DMS53 (cell line): ENCODE data around the gene UBA7.
"Not testable (repeated sequence)": the region's sequence is repeated elsewhere in the genome, so short reads cannot be mapped to it uniquely, and the experiment has no call there.

Experiments used
- DNase-seq: peaks from one replicate; lab custom pipeline; 2025; lab: John Stamatoyannopoulos, UW

Gene UBA7

GRCh38 chr3:49813497-49814174 lies at the start of gene UBA7:
TSS of gene UBA7 (minus strand) at chr3:49813953. CDS start at chr3:49813787, 166 bp downstream.
- DNase-seq = no peak

- no peak for DNase-seq
These were observed 46.0 kb upstream of the UBA7 start for GRCh38 chr3:49859576-49860305.

- peak; percentile 88 for DNase-seq
These were observed 42.6 kb upstream of the UBA7 start, which contains the start of gene TRAIP for GRCh38 chr3:49856181-49857005. TSS of gene TRAIP (minus strand) at chr3:49856564. CDS start at chr3:49856453, 111 bp downstream.

- DNase-seq = no peak
These were observed 41.9 kb upstream of the UBA7 start for GRCh38 chr3:49855662-49856061.

GRCh38 chr3:49845694-49846093 lies 31.9 kb upstream of the UBA7 start:
- no peak for DNase-seq

GRCh38 chr3:49844464-49845183 lies 30.9 kb upstream of the UBA7 start:
- no peak for DNase-seq

GRCh38 chr3:49842843-49843517 lies 29.2 kb upstream of the UBA7 start:
- no peak for DNase-seq

- DNase-seq = no peak
These were observed 28.1 kb upstream of the UBA7 start for GRCh38 chr3:49841806-49842205.

- DNase-seq = peak; percentile 3
These were observed 27.5 kb upstream of the UBA7 start for GRCh38 chr3:49841126-49841696.

GRCh38 chr3:49840388-49840787 lies 26.6 kb upstream of the UBA7 start:
- no peak for DNase-seq

- DNase-seq = peak; percentile 63
These were observed 25.5 kb upstream of the UBA7 start for GRCh38 chr3:49839193-49839809.

- DNase-seq = no peak
These were observed 17.6 kb upstream of the UBA7 start for GRCh38 chr3:49831341-49831740.

GRCh38 chr3:49826016-49826415 lies 12.3 kb upstream of the UBA7 start:
- DNase-seq = no peak

GRCh38 chr3:49823131-49823530 lies 9.4 kb upstream of the UBA7 start:
- DNase-seq = not testable (repeated sequence)

- DNase-seq = no peak
These were observed 747 bp downstream of the UBA7 start for GRCh38 chr3:49812916-49813496.

- DNase-seq = no peak
These were observed 6.2 kb downstream of the UBA7 start for GRCh38 chr3:49807431-49808114.

GRCh38 chr3:49806850-49807249 lies 6.9 kb downstream of the UBA7 start:
- DNase-seq = no peak

- DNase-seq = no peak
These were observed 7.7 kb downstream of the UBA7 start for GRCh38 chr3:49805897-49806701.

GRCh38 chr3:49805367-49805782 lies 8.4 kb downstream of the UBA7 start:
- DNase-seq = peak; percentile 73
